Measurements from ENCODE around the gene SLC8B1.

- TF ChIP-seq CTCF (IDR thresholded peaks at IDR 0.05) (no peak), POLR2A (IDR thresholded peaks at IDR 0.05) (no peak)
These were observed 24.4 kb downstream of the SLC8B1 start for GRCh38 chr12:113310489-113310888.
